ENCODE measurements around the gene CHAT. TPM values are rescaled to one million over a fixed set of nuclear protein-coding genes. Genes with fewer than 3 reads are reported as not detected.

Gene CHAT
- total RNA-seq, 1 experiment from 2014 or later: not detected

DNA sequence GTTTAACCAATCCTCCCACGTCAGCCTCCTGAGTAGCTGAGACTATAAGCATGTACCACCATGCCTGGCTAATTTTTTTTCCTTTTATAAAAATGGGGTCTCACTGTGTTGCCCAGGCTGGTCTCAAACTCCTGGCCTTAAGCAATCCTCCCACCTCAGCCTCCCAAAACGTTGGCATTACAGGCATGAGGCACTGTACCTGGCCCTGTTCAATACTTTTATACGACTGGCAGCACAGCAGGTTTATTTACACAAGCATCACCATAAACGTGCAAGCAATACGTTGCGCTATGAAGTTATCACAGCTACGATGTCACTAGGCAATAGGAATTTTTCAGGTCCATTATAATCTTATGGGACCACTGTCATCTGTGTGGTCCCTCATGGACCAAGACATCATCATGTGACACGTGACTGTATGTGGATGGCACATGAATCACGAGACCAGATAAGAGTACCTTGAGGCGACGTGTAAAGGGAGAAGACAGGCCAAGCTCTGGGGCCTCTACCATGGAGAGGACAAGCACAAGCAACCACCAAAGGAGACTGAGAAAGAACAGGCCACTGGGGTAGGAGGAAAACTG lies 38.3 kb upstream of the CHAT start:
- Histone ChIP-seq H3K4me1 (ENCODE audit: insufficient read depth, low read length) (no peaks in the 10 kb centered on the region), H2BK20ac (ENCODE audit: low read depth, low read length, poor library complexity, severe bottlenecking) (no peak overlapping the region), H2AK5ac (ENCODE audit: insufficient read length, low read length) (no peak overlapping the region), H2BK120ac (ENCODE audit: low read depth, low read length, poor library complexity, severe bottlenecking) (no peak overlapping the region), H2BK5ac (ENCODE audit: insufficient read length, low read length) (no peak overlapping the region), H3K4me2 (ENCODE audit: insufficient read depth, insufficient read length, low read length) (no peak overlapping the region), H3T11ph (ENCODE audit: low read length) (no peak overlapping the region), H3K9me3 (ENCODE audit: control insufficient read depth, low read depth, low read length) (no peaks in the 10 kb centered on the region), H4K8ac (replicated peaks; ENCODE audit: insufficient read length, low read depth, low read length) (no peak overlapping the region), H2BK15ac (ENCODE audit: low read depth, low read length) (no peak overlapping the region), H4K91ac (ENCODE audit: insufficient read length, low read depth, low read length) (no peak overlapping the region), H3K9ac (ENCODE audit: extremely low read depth, insufficient read length, low read length) (no peak overlapping the region), H3K79me2 (ENCODE audit: insufficient read depth, low read length) (no peaks in the 10 kb centered on the region), H3K27ac (ENCODE audit: insufficient read length, low read depth, low read length) (no peak overlapping the region), H3K14ac (ENCODE audit: insufficient read depth, low read length) (no peak overlapping the region), H3K27me3 (ENCODE audit: insufficient read depth, low read length) (no peaks in the 10 kb centered on the region), H3K18ac (ENCODE audit: insufficient read length, low read depth, low read length) (no peak overlapping the region), H2BK12ac (ENCODE audit: insufficient read length, low read depth, low read length) (no peak overlapping the region), H4K5ac (ENCODE audit: insufficient read length, low read depth, low read length) (no peak overlapping the region), H3K4ac (ENCODE audit: low read depth, low read length) (no peak overlapping the region), H3K79me1 (ENCODE audit: insufficient read depth, low read depth, low read length, poor library complexity, severe bottlenecking) (no peaks in the 10 kb centered on the region), H3K23ac (ENCODE audit: insufficient read length, low read depth, low read length) (no peak overlapping the region), H4K20me1 (ENCODE audit: control insufficient read depth, insufficient read depth, insufficient read length) (no peaks in the 10 kb centered on the region), H3K23me2 (ENCODE audit: insufficient read length, low read depth, low read length, poor library complexity, severe bottlenecking) (no peaks in the 10 kb centered on the region), H3K56ac (ENCODE audit: insufficient read length, low read depth, low read length) (no peak overlapping the region), H2AFZ (ENCODE audit: low read length) (no peak overlapping the region)
- Mint-ChIP-seq H3K9me3 (no peaks in the 10 kb centered on the region; a peak in 1 of 5 replicates), H3K4me1 (no peaks in the 10 kb centered on the region; a peak in 1 of 4 replicates), H3K4me3 (no peak overlapping the region), H3K27me3 (ENCODE audit: low read depth) (peaks cover 7% of the 10 kb centered on the region), H3K36me3 (ENCODE audit: insufficient read depth in 1 of 3, low read depth in 3 of 3) (no peaks in the 10 kb centered on the region), H3K27ac (peak overlapping the region in 1 of 3 experiments; percentile 32; a peak in 1 of 7 replicates)
- WGBS (ENCODE audit: extremely low coverage, insufficient read length, low lambda C conversion rate): no CpG with 5 or more reads among the region's 11 CpGs
- no peak for DNase-seq
- TF ChIP-seq CTCF (conservative IDR thresholded peaks at IDR 0.05): no peak
